Heart right ventricle (tissue), 16 donors: ENCODE results near the gene NOL9. TPM values are rescaled to one million over a fixed set of nuclear protein-coding genes. Genes with fewer than 3 reads are reported as not detected.

ENCODE experiments used
- ATAC-seq, 8 donors: fragments of 200-7000 bp; cut with Tn5 transposase; one replicate each; pipeline ENCODE4 v1.9.1; 2020; ENCODE audit warnings: mild to moderate bottlenecking in 8 of 8, moderate library complexity in 8 of 8, moderate number of reproducible peaks in 1 of 8
- DNase-seq, 2 donors: peaks; one replicate each; pipeline ENCODE4 v3.0.0-alpha.2; 2020
- H3K27ac ChIP-seq, 10 donors: fragments of 200-600 bp; sonication (generic) in 2 of 10; one replicate each; pipeline versions ENCODE4 v1.5.0 to v1.8.0; 2020 to 2022; ENCODE audit warnings: mild to moderate bottlenecking in 3 of 10
- H3K27me3 ChIP-seq, 7 donors: fragments of 200-600 bp; one replicate each; pipeline ENCODE4 v1.8.0; 2021 to 2022; ENCODE audit warnings: mild to moderate bottlenecking in 2 of 7
- H3K36me3 ChIP-seq, 9 donors: fragments of 200-600 bp; sonication (generic) in 1 of 9; one replicate each; pipeline versions ENCODE4 v1.5.0 to v1.8.0; 2020 to 2022; ENCODE audit warnings: mild to moderate bottlenecking in 2 of 9
- H3K4me1 ChIP-seq, 9 donors: fragments of 200-600 bp; sonication (generic) in 1 of 9; one replicate each; pipeline versions ENCODE4 v1.5.0 to v1.8.0; 2020 to 2022; ENCODE audit warnings: mild to moderate bottlenecking in 4 of 9
- H3K4me3 ChIP-seq, 10 donors: fragments of 200-600 bp; sonication (generic) in 2 of 10; one replicate each; pipeline versions ENCODE4 v1.5.0 to v1.8.0; 2020 to 2022; ENCODE audit warnings: mild to moderate bottlenecking in 7 of 10, moderate library complexity in 2 of 10
- H3K9me3 ChIP-seq, 11 donors: fragments of 200-600 bp in 10 of 11; sonication (generic) in 2 of 11; one replicate each; pipeline versions ENCODE4 v1.5.0 to v1.8.0; 2013 to 2022; ENCODE audit warnings: mild to moderate bottlenecking in 2 of 11, control low read depth in 1 of 11, moderate library complexity in 1 of 11
- CTCF ChIP-seq, 9 donors: fragments of 200-600 bp; sonication (generic) in 2 of 9; IDR thresholded peaks; one replicate each; pipeline versions ENCODE4 v1.5.0 to v1.8.0; 2021 to 2022; ENCODE audit warnings: antibody characterized with exemption in 9 of 9, mild to moderate bottlenecking in 5 of 9, moderate library complexity in 1 of 9
- WGBS, 2 donors: extraction: QIAGEN DNeasy Blood & Tissue Kit; methylation state at CpG; one replicate each; pipeline ENCODE4 v1.1.7; 2013; ENCODE audit warnings: inconsistent platforms in 1 of 2; 5-methylcytosine and 5-hydroxymethylcytosine counted together
- intact Hi-C, 10 donors: fragments of 100-400 bp; cut with DNase I; formaldehyde crosslinking; loops; one replicate each; pipeline versions ENCODE4 v1.11.1 to v1.14.2; 2022
- polyA plus RNA-seq, 2 donors: library from polyadenylated mRNA; stranded (reverse); fragments of 200-250 nt; gene quantifications; one replicate each; pipeline ENCODE4 v1.2.3, GENCODE V29; 2013
- total RNA-seq, 10 donors: library from RNA; stranded (reverse); fragmentation: NEBNext Ultra II Directional in 3 of 10; extraction: Animal tissue kit (Norgen Biotek cat#: 25700) in 3 of 10; gene quantifications; one replicate each; pipeline versions ENCODE4 v1.2.1 to v1.2.4, GENCODE V29; 2021 to 2023
- donor health status: Arrhythmogenic right ventricular cardiomyopathy.
- donor health status: ischemic (EF 13 %, LVEDD 7.1; RV severe dilation, severe dysfunction).
- donor health status: healthy with polysubstance abuse.
- donor health status: DM: no; HTN: yes; CAD: no.
- donor health status: DM: no; HTN: no; CAD: no.
- donor health status: ischemic (EF 25% LVEDD 6.9; RV normal size, moderate dysfunction).
- donor health status: ischemic (EF 25% LVEDD 5.7; RV mildly dilated, moderate dysfunction).
- donor health status: healthy.
- donor health status: DM: yes; HTN: yes; CAD: no.
- donor health status: Ischemic cardiomyopathy.
- donor health status: ischemic (EF 35%, LVEDD 5.7; RV mildly dilated, moderate dysfunction).
- donor health status: nonischemic (EF 11% LVEDD 7.7; RV severe dilation, severe dysfunction).
- donor health status: DM: yes; HTN: yes; CAD: no.
- donor health status: PGD.
- donor health status: ischemic (EF 29% LVEDD 5.4; RV normal size, mild dysfunction).
- donor health status: nonischemic (EF 23%, LVEDD 6.1; RV moderate dilation, normal function).

Gene NOL9
- total and polyA plus RNA-seq, 12 donors = 3.0 to 19.3 (median 15.1) TPM

GRCh38 chr1:6538956-6539355 is 15.4 kb downstream of the NOL9 start:
- ATAC-seq = no peak
- DNase-seq = no peak
- H3K27me3 ChIP-seq = no peaks in the 10 kb centered on the region
- 55 to 72% methylated on average over 3 of the region's 3 CpGs for WGBS, 2 donors
- no peaks in the 10 kb centered on the region for H3K9me3 ChIP-seq
- intact Hi-C loops = loop anchor here in 1 of 10 donors (10.0 kb wide), 1 partner anchor 54 kb away; no protein-coding TSS in a partner anchor
- H3K27ac ChIP-seq = no peak overlapping the region
- peaks cover 0 to 95% (median 11%) of the 10 kb centered on the region in 9 donors for H3K36me3 ChIP-seq
- no peak for TF ChIP-seq CTCF (IDR thresholded peaks at IDR 0.05)
- peaks cover 0 to 9% (median 3%) of the 10 kb centered on the region in 9 donors for H3K4me1 ChIP-seq
- no peak overlapping the region for H3K4me3 ChIP-seq

GRCh38 chr1:6536291-6536690 is 18.0 kb downstream of the NOL9 start:
- Histone ChIP-seq H3K27ac (no peak overlapping the region), H3K4me1 (peaks cover 0 to 9% (median 3%) of the 10 kb centered on the region in 9 donors), H3K9me3 (no peaks in the 10 kb centered on the region), H3K27me3 (no peaks in the 10 kb centered on the region), H3K36me3 (peaks cover 0 to 95% (median 31%) of the 10 kb centered on the region in 9 donors), H3K4me3 (no peak overlapping the region)
- ATAC-seq (no peak), DNase-seq (no peak)
- TF ChIP-seq CTCF (IDR thresholded peaks at IDR 0.05) = no peak
- WGBS, 2 donors = 79 to 87% methylated on average over 5 of the region's 5 CpGs
- intact Hi-C loops = loop anchor here in 1 of 10 donors (10.0 kb wide), 1 partner anchor 51 kb away; no protein-coding TSS in a partner anchor

- Histone ChIP-seq H3K4me1 (peaks cover 0 to 9% (median 3%) of the 10 kb centered on the region in 9 donors), H3K27ac (peak overlapping the region in 1 of 10 donors; percentile 38), H3K9me3 (no peaks in the 10 kb centered on the region), H3K4me3 (no peak overlapping the region), H3K27me3 (no peaks in the 10 kb centered on the region), H3K36me3 (peaks cover 0 to 95% (median 31%) of the 10 kb centered on the region in 9 donors)
- no peak for TF ChIP-seq CTCF (IDR thresholded peaks at IDR 0.05)
- no peak for ATAC-seq
- no peak for DNase-seq
- intact Hi-C loops = loop anchor here in 1 of 10 donors (10.0 kb wide), 1 partner anchor 50 kb away; no protein-coding TSS in a partner anchor
- WGBS, 2 donors = 82 to 90% methylated on average over 4 of the region's 4 CpGs
Observed at GRCh38 chr1:6535214-6535613, 19.1 kb downstream of the NOL9 start.

- Histone ChIP-seq H3K9me3 (no peaks in the 10 kb centered on the region), H3K4me1 (peaks cover 0 to 9% (median 3%) of the 10 kb centered on the region in 9 donors), H3K27me3 (no peaks in the 10 kb centered on the region), H3K36me3 (peaks cover 0 to 95% (median 31%) of the 10 kb centered on the region in 9 donors), H3K4me3 (no peak overlapping the region), H3K27ac (no peak overlapping the region)
- ATAC-seq (no peak), DNase-seq (no peak)
- intact Hi-C loops = loop anchor here in 2 of 10 donors (5.0 to 10.0 kb wide), 2 partner anchors 50 to 848 kb away; no protein-coding TSS in a partner anchor
- no peak for TF ChIP-seq CTCF (IDR thresholded peaks at IDR 0.05)
- 88 to 93% methylated on average over 8 of the region's 8 CpGs for WGBS, 2 donors
Observed at GRCh38 chr1:6534248-6534822, 20.0 kb downstream of the NOL9 start.
